NCI-H1436 (cell line): Measurements from ENCODE around the gene SYPL2.
A peak's percentile ranks its signal among the peaks of the same experiment; 100 is the strongest.

Source experiments
- DNase-seq: peaks from one replicate; lab custom pipeline; 2025; lab: John Stamatoyannopoulos, UW

Gene SYPL2

GRCh38 chr1:109492779-109493178 lies 26.4 kb downstream of the SYPL2 start:
- DNase-seq, result no peak

GRCh38 chr1:109493227-109493626 lies 26.9 kb downstream of the SYPL2 start:
- DNase-seq, result no peak

GRCh38 chr1:109493805-109494539 lies 27.6 kb downstream of the SYPL2 start, which contains the start of gene CYB561D1:
CYB561D1 (plus strand) TSS chr1:109494094; CDS start chr1:109494140, 46 bp downstream.
- DNase-seq, result peak; percentile 81

GRCh38 chr1:109495738-109496137 lies 29.4 kb downstream of the SYPL2 start:
- no peak for DNase-seq

GRCh38 chr1:109497449-109498160 lies 31.3 kb downstream of the SYPL2 start:
- DNase-seq, result no peak

- no peak for DNase-seq
Measured at GRCh38 chr1:109498161-109498801, 31.9 kb downstream of the SYPL2 start.

- DNase-seq, result no peak
Measured at GRCh38 chr1:109499081-109499480, 32.7 kb downstream of the SYPL2 start.

GRCh38 chr1:109499661-109500536 lies 33.6 kb downstream of the SYPL2 start:
- peak; percentile 24 for DNase-seq

GRCh38 chr1:109500941-109501381 lies 34.6 kb downstream of the SYPL2 start:
- DNase-seq, result no peak

- no peak for DNase-seq
Measured at GRCh38 chr1:109501644-109502363, 35.5 kb downstream of the SYPL2 start.

GRCh38 chr1:109502364-109502851 lies 36.1 kb downstream of the SYPL2 start:
- no peak for DNase-seq

- DNase-seq, result no peak
Measured at GRCh38 chr1:109503935-109504334, 37.6 kb downstream of the SYPL2 start.

GRCh38 chr1:109504974-109505373 lies 38.6 kb downstream of the SYPL2 start:
- DNase-seq, result no peak

- DNase-seq, result no peak
Measured at GRCh38 chr1:109508001-109508872, 41.9 kb downstream of the SYPL2 start.

GRCh38 chr1:109508873-109509175 lies 42.5 kb downstream of the SYPL2 start:
- no peak for DNase-seq

GRCh38 chr1:109509176-109510134 lies 43.1 kb downstream of the SYPL2 start, which contains the start of gene AMIGO1:
AMIGO1 (minus strand) TSS chr1:109509727; CDS start chr1:109508912, 815 bp downstream.
- DNase-seq, result peak; percentile 41

GRCh38 chr1:109513110-109513710 lies 46.9 kb downstream of the SYPL2 start:
- no peak for DNase-seq

GRCh38 chr1:109514846-109515245 lies 48.5 kb downstream of the SYPL2 start:
- DNase-seq, result no peak
